ENCODE data around the gene ARSH.

ARSH gene, protein sequence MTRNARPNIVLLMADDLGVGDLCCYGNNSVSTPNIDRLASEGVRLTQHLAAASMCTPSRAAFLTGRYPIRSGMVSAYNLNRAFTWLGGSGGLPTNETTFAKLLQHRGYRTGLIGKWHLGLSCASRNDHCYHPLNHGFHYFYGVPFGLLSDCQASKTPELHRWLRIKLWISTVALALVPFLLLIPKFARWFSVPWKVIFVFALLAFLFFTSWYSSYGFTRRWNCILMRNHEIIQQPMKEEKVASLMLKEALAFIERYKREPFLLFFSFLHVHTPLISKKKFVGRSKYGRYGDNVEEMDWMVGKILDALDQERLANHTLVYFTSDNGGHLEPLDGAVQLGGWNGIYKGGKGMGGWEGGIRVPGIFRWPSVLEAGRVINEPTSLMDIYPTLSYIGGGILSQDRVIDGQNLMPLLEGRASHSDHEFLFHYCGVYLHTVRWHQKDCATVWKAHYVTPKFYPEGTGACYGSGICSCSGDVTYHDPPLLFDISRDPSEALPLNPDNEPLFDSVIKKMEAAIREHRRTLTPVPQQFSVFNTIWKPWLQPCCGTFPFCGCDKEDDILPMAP

DNA sequence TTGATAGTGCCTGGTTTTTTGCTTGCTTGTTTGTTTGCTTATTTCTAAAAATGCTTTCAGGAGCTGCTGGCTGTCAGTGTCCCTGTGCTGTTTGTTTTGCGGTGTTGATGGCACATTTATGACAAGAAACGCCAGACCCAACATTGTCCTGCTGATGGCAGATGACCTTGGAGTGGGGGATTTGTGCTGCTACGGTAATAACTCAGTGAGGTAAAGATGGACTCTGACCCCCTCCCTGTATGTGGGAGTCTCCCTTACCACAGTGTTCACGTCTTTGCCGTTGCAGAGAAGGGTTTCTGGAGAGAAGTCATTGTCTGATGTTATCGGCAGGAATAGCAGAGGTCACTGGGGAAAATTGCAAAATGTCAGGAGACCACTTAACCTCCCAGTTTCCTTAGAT, at the start of gene ARSH:
TSS of gene ARSH (plus strand) at position 52 of the 400 bp plus-strand sequence. CDS start at position 119, 67 bp downstream.
- DNase-seq, result no peak
- H3K9me3 ChIP-seq (replicated peaks; ENCODE audit: insufficient read depth, low read length), result no peaks in the 10 kb centered on the region
- no peaks in the 10 kb centered on the region for H3K36me3 ChIP-seq (replicated peaks; ENCODE audit: insufficient read depth, low read length)
- no peak within 1 kb of the TSS for H3K4me2 ChIP-seq (ENCODE audit: low read depth, low read length)
- no peaks in the 10 kb centered on the region for H3F3A ChIP-seq (ENCODE audit: insufficient read depth, low read length)
- H2AFZ ChIP-seq (ENCODE audit: low read length), result no peak within 1 kb of the TSS
- no peaks in the 10 kb centered on the region for H4K20me1 ChIP-seq (ENCODE audit: insufficient read depth, low read length)
- no peak within 1 kb of the TSS for H3K4me3 ChIP-seq (ENCODE audit: low read length)
- H3K9ac ChIP-seq (ENCODE audit: low read length), result no peak within 1 kb of the TSS
- TF ChIP-seq EZH2phosphoT487 (IDR thresholded peaks at IDR 0.05; ENCODE audit: low read length) (no peak), EZH2 (optimal IDR thresholded peaks at IDR 0.05; ENCODE audit: low read depth, low read length) (no peak)
- TF ChIP-seq, protein P1, sequence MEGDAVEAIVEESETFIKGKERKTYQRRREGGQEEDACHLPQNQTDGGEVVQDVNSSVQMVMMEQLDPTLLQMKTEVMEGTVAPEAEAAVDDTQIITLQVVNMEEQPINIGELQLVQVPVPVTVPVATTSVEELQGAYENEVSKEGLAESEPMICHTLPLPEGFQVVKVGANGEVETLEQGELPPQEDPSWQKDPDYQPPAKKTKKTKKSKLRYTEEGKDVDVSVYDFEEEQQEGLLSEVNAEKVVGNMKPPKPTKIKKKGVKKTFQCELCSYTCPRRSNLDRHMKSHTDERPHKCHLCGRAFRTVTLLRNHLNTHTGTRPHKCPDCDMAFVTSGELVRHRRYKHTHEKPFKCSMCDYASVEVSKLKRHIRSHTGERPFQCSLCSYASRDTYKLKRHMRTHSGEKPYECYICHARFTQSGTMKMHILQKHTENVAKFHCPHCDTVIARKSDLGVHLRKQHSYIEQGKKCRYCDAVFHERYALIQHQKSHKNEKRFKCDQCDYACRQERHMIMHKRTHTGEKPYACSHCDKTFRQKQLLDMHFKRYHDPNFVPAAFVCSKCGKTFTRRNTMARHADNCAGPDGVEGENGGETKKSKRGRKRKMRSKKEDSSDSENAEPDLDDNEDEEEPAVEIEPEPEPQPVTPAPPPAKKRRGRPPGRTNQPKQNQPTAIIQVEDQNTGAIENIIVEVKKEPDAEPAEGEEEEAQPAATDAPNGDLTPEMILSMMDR (IDR thresholded peaks at IDR 0.05; ENCODE audit: low read length), result no peak
- H3K27ac ChIP-seq (ENCODE audit: low read length), result no peak within 1 kb of the TSS
- no peaks in the 10 kb centered on the region for H3K27me3 ChIP-seq (replicated peaks; ENCODE audit: insufficient read depth, low read length)
- H3K79me2 ChIP-seq (ENCODE audit: low read length), result no peaks in the 10 kb centered on the region
- no peaks in the 10 kb centered on the region for H3K9me2 ChIP-seq (replicated peaks; ENCODE audit: insufficient read depth, low read length)
- no peaks in the 10 kb centered on the region for H3K4me1 ChIP-seq (ENCODE audit: low read length)

DNA sequence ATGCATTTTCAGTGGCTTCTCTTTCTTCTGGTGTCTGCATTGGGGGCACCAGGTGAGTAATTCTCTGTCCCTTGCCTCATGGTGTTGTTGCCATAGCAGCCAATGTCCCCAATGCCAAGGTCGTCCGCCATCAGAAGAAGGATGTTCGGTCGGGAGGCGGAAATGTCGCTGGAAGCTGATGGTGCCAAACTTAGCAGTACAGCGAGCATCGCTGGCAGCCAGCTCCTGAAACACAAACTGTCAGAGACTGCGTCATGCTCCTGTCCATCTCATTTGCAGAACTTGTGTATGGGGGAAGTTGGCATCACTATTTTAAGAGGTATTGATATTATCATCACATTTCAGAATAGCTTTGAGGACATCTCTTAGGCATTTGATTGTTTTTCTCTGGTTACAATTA, 48.1 kb upstream of the ARSH start:
- Histone ChIP-seq H3K79me2 (ENCODE audit: low read length) (no peaks in the 10 kb centered on the region), H3K9me2 (replicated peaks; ENCODE audit: insufficient read depth, low read length) (no peaks in the 10 kb centered on the region), H3K27ac (ENCODE audit: low read length) (no peak overlapping the region), H3K9me3 (replicated peaks; ENCODE audit: insufficient read depth, low read length) (no peaks in the 10 kb centered on the region), H2AFZ (ENCODE audit: low read length) (no peak overlapping the region), H3K27me3 (replicated peaks; ENCODE audit: insufficient read depth, low read length) (no peaks in the 10 kb centered on the region), H4K20me1 (ENCODE audit: insufficient read depth, low read length) (no peaks in the 10 kb centered on the region), H3K36me3 (replicated peaks; ENCODE audit: insufficient read depth, low read length) (no peaks in the 10 kb centered on the region), H3K4me3 (ENCODE audit: low read length) (no peak overlapping the region), H3F3A (ENCODE audit: insufficient read depth, low read length) (no peaks in the 10 kb centered on the region), H3K4me2 (ENCODE audit: low read depth, low read length) (no peak overlapping the region), H3K4me1 (ENCODE audit: low read length) (no peaks in the 10 kb centered on the region), H3K9ac (ENCODE audit: low read length) (no peak overlapping the region)
- TF ChIP-seq, protein P1 (IDR thresholded peaks at IDR 0.05; ENCODE audit: low read length), result no peak
- DNase-seq, result no peak

DNA sequence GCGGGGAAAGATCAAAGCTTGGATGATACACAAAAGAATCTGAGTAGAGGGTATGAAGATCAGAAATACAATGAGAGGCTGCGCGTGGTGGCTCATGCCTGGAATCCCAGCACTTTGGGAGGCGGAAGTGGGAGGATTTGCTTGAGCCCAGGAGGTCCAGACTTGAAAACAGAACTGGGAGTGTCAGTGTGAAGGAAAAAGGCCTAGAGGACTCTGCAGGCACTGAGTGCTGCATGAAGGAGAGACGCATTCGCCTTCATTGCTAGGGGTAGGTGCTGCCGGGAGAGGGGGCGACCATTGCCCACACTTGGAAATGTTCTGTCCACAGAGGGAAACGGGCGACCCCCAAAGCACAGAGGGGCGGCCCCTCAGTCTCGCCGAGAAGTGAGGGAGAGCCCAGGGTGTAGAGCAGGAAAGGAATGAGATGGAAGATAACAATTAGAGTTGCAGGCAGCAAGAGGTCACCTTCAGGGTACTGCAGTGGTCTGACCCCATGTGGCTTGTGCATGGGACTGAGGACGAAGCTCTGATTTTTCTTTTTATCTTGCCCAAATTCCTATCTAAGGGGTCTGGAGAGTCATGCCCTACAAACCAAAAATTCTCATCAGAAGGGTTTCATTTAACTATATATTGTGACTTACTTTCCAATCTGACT, 45.4 kb upstream of the ARSH start:
- DNase-seq, result no peak
- Histone ChIP-seq H3K79me2 (ENCODE audit: low read length) (no peaks in the 10 kb centered on the region), H3K9me2 (replicated peaks; ENCODE audit: insufficient read depth, low read length) (no peaks in the 10 kb centered on the region), H3F3A (ENCODE audit: insufficient read depth, low read length) (no peaks in the 10 kb centered on the region), H3K4me3 (ENCODE audit: low read length) (no peak overlapping the region), H2AFZ (ENCODE audit: low read length) (no peak overlapping the region), H4K20me1 (ENCODE audit: insufficient read depth, low read length) (no peaks in the 10 kb centered on the region), H3K4me2 (ENCODE audit: low read depth, low read length) (no peak overlapping the region), H3K27me3 (replicated peaks; ENCODE audit: insufficient read depth, low read length) (no peaks in the 10 kb centered on the region), H3K4me1 (ENCODE audit: low read length) (no peaks in the 10 kb centered on the region), H3K9ac (ENCODE audit: low read length) (no peak overlapping the region), H3K9me3 (replicated peaks; ENCODE audit: insufficient read depth, low read length) (no peaks in the 10 kb centered on the region), H3K36me3 (replicated peaks; ENCODE audit: insufficient read depth, low read length) (no peaks in the 10 kb centered on the region), H3K27ac (ENCODE audit: low read length) (no peak overlapping the region)
- no peak for TF ChIP-seq EZH2phosphoT487 (IDR thresholded peaks at IDR 0.05; ENCODE audit: low read length)
- TF ChIP-seq, protein P1 (IDR thresholded peaks at IDR 0.05; ENCODE audit: low read length), result no peak
- no peak for TF ChIP-seq EZH2 (optimal IDR thresholded peaks at IDR 0.05; ENCODE audit: low read depth, low read length)

All from MM.1S (cell line).